H1 (cell line): Measurements from ENCODE around the gene UBR1.

Source experiments
- CTCF ChIP-seq, 3 experiments: IDR thresholded peaks; 1 replicate in 2 of 3; 2 replicates in 1 of 3; pipeline versions ENCODE4 v1.5.1 to v1.6.1; 2011; ENCODE audit warnings: low read length in 3 of 3, mild to moderate bottlenecking in 3 of 3, inconsistent platforms in 2 of 3, low read depth in 1 of 3, moderate library complexity in 1 of 3; ENCODE audit not compliant: insufficient read depth in 1 of 3; ENCODE audit errors: control extremely low read depth in 1 of 3
- POLR2AphosphoS5 ChIP-seq: IDR thresholded peaks from 2 replicates; pipeline ENCODE4 v1.6.1; 2011; ENCODE audit warnings: low read depth, low read length
- YY1 ChIP-seq: IDR thresholded peaks from 2 replicates; pipeline ENCODE4 v1.6.1; 2011; ENCODE audit warnings: low read depth, mild to moderate bottlenecking, low read length

- no peak for TF ChIP-seq POLR2AphosphoS5
- no peak for TF ChIP-seq YY1
- no peak for TF ChIP-seq CTCF (IDR thresholded peaks at IDR 0.05; ENCODE audit: control extremely low read depth in 1 of 3, insufficient read depth in 1 of 3, low read depth in 1 of 3, low read length in 3 of 3)
These were observed 171.8 kb downstream of the UBR1 start for GRCh38 chr15:42933886-42934667.
